HG02870 (cell line): ENCODE data around the gene EXOC2.
"Not testable (repeated sequence)": the region's sequence is repeated elsewhere in the genome, so short reads cannot be mapped to it uniquely, and the experiment has no call there.

ENCODE experiments used
- ATAC-seq: cut with Tn5 transposase; IDR thresholded peaks from one replicate; pipeline ENCODE4 v1.9.1; 2021; ENCODE audit warnings: mild to moderate bottlenecking, moderate library complexity; ENCODE audit not compliant: unreplicated experiment

Gene EXOC2

DNA sequence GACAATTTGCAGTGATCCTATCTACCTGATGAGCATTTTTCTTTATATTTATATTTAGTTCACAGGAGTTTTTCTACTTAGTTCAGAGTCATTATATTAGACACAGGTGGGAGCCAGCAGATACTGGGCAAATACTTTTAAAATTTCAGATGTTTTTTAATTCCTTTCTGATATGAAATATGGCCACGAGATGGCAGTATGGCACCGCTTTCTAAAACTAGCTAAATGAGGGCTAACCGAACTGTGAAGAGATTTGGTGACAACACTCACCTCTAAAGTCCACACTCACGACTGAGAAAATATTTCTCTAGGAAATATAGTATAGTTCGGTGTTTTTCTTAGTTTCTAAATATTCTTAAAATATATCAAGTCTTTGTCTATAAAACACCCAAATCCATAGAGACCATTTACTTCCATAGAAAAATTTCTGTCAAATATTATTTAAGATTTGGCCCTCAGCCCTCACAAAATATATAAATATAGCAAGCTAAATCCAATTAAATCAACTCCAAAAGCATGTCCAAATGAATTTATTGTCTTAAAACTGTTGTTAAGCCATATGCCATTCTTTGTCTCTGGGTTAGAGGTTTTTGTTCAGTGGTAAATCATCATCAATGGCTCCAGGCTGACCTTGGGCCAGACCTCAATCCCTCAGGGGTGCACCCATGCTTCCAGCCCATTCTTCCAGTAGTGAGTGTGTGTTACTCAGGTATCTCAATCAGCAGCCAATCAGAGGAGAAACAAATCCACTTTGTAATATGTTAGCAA, 99.6 kb downstream of the EXOC2 start:
- no peak for ATAC-seq

- ATAC-seq, result no peak
Measured at GRCh38 chr6:589090-589489, 103.8 kb downstream of the EXOC2 start.

DNA sequence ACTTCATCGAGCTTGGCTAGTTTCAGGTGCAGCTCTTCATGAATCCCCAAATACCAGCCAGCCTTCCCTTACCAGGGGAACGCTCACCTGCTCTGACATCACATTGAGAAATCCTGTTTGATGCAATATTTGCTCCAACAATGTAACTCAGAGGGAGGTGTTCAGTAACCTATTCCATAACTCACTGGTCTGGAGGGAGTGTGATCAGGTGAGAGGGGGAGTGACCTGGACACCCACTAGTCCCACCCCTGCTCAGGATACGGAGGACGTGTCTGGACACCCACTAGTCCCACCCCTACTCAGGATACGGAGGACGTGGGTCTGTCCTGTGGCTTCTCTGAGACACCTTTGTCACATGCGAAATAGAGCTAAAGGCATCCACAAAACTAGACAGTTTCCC, 106.4 kb downstream of the EXOC2 start:
- no peak for ATAC-seq

- ATAC-seq, result no peak
Measured at GRCh38 chr6:583635-584034, 109.3 kb downstream of the EXOC2 start.

DNA sequence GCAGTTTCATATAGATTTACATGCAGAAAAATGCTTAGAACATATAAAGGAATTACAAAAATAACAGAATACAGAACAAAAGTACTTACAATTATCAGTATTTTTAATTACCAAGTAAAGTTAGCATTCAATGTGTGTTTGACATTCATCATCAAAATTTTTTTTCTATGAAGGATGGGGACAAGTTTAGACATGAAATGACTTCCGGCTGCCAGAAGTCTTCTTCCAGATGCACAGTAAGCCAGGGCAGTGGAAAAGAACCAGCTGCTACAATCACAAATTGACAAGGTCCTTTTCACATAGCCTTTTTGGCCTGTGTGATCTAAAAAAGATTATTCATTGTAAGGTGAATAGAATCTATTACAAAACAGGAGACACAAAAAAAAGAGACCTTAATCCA, 109.8 kb downstream of the EXOC2 start:
- ATAC-seq, result no peak

DNA sequence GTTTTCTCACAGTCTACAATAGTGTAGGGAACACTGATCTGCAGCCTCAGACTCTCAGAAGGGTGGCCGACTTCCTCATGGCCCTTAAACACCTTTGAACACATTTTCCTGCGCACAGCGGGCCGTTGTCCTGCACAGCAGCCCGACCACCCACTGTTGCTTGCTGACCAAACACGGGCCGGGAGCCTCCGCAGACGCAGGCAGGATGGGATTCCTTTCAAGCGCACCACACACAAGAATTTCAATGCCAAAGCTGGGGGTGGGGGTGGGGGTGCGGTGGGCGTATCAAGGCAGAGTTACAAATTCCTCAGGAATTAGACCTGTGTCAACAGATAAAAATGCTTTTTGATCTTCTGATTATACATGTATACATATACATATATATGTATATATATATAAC, 110.6 kb downstream of the EXOC2 start:
- no peak for ATAC-seq

DNA sequence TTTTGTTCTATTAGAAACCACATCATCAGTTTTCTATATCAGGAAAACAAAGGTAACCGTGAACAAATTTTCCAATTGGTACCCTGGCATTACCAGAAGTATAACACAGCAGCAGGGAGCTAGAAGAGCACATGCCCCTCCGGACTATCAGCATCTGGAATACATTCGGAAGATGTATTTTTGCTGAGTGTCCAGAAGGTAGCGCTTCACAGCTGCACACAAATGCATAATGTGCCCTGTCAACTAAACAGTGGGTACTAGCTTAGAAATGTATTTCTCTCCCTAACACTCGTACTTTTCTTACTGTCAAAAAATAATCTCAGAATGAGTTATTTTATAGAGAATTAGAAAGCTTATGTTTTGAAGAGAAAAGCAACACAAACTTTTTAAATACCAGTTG, 113.6 kb downstream of the EXOC2 start:
- ATAC-seq, result no peak

GRCh38 chr6:572596-573265, 120.2 kb downstream of the EXOC2 start:
- ATAC-seq, result no peak

DNA sequence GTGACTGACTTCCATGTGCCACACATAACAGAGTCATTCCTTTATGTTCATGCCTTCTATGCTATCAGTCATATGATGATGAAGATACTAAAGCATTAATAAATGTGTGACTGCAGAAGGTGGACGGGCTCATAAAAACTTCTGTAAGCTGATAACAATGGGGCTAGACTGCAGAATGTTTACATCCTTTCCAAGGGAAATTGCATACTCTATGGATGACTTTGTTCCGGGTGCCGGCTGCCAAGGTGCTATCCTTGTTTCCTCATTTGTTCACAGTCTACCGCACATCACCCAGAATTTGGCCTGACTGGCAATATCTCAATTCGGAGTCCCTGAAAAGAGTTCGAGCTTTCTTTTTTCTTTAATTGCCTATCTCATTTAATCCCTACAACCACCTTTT, 121.0 kb downstream of the EXOC2 start:
- ATAC-seq, result no peak

DNA sequence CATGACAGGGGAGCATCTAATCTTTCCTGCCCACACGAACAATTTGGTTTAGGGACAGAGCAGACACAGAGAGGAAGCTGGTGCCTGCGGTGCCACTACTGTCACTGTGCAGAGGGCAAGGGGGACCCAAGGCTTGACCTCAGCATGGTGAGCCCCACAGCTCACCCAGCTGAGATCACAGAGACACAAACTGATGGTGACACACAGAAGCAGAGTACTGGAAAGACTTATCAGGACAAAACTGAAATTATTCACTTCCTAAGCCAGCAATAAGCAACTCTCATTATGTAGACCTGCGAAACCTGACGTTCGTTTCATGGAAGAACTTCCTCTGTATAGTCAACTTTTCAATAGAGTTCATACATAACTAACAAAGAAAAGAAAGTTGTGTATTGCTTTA, 122.1 kb downstream of the EXOC2 start:
- no peak for ATAC-seq

DNA sequence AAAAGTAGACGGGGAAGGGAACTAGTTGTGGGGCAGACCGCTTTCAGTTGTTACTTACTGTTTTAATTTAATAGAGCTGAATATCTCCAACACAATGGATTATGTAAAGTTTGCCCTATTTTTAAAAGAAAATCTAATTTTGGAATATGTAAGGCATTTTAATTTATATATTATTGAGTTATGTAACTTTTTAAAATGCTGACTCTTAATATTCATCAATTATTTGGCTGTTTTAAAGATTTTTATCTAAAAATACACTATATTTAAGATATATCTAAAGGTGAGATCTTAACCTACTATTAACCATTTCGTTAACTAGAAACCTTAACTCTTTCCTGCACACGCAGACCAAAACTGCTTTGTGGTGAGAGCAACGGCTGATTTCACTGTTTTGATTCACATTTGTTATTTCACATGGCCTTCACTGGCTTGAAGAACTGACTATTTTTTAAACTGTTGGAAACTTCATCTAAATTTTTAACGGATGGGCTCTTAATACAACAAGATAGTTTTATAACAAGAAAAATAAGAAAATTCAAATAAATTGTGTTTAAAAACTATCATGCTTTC, 123.9 kb downstream of the EXOC2 start:
- no peak for ATAC-seq

GRCh38 chr6:568085-568484, 124.9 kb downstream of the EXOC2 start:
- no peak for ATAC-seq

DNA sequence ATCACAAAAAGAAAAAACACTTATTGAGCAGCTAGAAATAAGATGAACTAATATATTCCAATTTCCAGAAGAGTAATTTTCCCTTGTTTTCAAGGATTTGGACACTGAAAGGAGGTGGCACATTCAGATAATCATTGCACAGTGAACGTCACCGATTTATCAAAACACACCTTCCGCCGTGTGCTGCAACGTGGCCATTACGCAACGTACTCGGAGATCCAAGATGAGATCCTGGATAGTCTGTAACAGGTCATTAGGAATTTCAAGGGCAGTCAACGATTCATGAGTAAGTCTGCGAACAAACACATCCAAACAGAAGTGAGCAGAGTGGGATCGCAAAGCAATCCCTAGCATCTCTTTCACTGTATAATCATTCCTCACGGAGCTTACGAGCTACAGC, 129.1 kb downstream of the EXOC2 start:
- no peak for ATAC-seq

- no peak for ATAC-seq
Measured at GRCh38 chr6:562052-562676, 130.8 kb downstream of the EXOC2 start.

- ATAC-seq, result not testable (repeated sequence)
Measured at GRCh38 chr6:561335-561734, 131.6 kb downstream of the EXOC2 start.

DNA sequence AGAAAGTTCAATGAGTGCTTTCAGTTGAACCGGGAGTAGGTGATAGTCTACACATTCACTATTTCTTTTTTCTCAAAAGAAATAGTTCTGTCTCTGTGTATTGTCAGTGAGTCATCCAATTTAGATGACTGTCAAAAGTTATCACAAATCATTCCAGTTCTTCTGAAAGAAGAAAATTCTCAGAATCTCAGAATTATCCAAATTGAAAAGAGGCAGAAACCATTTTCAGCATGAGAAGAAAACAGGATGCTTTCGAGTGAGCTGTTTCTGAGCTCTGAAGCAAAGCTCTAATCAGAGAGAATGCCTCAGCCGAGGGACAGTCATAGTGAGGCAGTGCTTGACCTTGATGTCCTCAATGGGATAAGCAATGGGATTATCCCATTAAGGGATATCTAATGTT, 134.0 kb downstream of the EXOC2 start:
- no peak for ATAC-seq

DNA sequence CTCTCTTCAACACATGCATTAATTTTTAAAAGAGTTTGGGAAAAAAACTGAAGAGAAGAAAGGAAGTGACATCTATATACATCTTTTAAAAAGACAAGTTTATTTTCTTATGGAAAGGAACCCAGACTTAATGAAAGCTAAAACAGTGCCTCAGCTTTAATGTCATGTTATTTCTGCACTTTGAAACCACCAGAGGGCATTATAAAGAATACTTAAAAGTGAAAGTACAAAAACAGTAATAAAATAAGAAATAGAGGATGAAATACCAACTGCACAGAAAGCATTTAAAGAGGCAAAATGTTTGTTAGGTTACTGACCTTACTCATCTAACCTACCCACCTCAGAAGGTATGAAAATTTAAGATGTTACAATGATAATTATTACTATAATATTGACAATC, 134.8 kb downstream of the EXOC2 start:
- no peak for ATAC-seq

GRCh38 chr6:551829-552350, 141.0 kb downstream of the EXOC2 start:
- no peak for ATAC-seq

DNA sequence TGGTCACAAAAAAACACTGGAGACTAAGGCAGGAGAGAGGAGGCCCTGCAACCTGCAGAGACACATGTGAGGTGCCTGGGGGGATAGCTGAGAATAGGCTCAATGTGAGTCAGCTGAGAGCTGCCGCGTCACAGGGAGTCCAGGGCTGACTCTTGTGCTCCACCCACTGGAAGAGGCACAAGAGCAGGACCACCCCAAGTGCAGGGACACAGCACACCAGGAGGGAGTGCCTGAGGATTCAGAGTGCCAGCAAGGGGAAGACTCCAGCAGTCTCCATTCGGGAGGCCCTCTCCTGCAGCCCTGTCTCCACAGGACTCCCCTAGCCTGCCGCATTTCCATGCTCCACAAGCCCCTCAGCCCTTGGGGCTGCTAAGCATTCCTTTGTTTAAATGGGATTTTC, 141.5 kb downstream of the EXOC2 start:
- no peak for ATAC-seq

DNA sequence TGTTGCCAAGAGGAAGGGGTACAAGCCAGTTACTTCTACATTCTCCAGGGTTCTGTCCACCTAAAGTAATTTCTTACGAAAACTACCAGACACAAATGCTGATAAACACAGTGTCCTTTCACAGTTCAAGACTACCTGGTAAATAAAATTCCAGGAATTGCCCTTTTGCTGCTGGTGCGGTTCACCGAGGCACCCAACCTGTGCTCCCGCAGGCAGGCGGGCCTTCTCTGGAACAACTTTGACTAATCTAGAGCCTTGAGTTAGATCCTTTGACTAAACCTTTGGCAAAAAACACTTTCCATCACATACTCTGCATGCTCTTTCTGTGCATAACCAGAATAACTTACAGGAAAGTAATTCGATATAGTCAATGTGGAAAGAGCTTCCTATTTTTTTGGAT, 143.0 kb downstream of the EXOC2 start:
- no peak for ATAC-seq

DNA sequence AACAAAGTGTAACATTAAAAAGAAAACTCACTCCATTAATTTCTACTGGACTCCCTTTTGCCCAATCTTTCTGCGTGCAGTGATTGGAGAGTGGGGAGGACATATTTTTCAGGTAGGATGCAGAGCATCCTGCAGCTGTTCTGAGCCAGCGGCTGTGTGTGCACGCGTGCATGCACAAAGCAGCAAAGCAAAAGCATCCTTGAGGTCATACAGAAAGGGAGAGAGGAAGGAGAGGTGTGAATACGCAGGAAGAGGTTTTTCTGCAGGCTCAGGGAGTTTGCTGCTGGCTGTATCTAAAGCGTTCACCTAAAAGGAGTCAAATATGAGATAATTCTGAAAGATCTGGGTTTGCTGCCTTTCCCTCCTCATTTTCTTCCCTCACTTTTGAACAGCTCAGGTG, 144.4 kb downstream of the EXOC2 start:
- ATAC-seq, result no peak

DNA sequence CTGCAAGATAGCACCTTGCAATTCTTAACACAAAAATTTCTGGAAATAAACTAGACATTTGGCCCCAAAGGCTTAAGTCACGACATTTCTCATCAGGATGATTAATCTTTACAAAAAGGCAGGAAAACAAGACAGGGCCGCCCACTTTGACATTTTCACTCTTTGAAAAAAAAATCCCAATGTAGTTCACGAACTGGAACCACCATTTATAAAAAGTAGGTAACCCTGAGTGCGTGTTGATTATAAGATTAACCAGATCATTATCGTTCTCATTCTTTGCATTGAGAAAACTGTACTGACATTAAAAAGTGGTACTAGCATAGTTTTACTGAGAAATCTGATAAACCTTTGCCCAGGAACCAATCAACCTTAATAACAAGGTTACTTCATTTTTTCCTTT, 144.8 kb downstream of the EXOC2 start:
- ATAC-seq, result no peak
